Femur (tissue), 1 donor: ENCODE measurements around the gene COL23A1.

Source experiments
- DNase-seq: peaks from one replicate; pipeline ENCODE4 v3.0.0-alpha.2; 2017

Gene COL23A1

DNA sequence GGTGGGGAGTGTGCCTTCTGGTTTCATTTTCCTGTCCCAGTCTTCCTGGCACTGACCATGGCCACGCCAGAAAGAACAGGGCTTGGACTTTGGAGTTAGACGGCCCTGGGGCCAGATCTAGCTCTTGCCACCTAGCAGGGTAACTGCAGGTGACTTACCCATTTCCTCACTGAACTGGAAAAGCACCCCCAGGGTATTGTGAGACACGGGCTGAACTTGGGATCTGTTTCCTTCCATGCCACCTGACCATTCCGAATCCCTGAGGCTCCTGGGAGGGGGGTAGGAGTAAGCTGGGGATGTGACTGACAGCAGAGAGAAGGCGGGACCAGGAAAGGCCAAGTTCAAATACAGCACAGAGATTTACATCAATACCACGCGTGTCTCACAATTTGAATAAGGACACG is 376.4 kb downstream of the COL23A1 start:
- no peak for DNase-seq

DNA sequence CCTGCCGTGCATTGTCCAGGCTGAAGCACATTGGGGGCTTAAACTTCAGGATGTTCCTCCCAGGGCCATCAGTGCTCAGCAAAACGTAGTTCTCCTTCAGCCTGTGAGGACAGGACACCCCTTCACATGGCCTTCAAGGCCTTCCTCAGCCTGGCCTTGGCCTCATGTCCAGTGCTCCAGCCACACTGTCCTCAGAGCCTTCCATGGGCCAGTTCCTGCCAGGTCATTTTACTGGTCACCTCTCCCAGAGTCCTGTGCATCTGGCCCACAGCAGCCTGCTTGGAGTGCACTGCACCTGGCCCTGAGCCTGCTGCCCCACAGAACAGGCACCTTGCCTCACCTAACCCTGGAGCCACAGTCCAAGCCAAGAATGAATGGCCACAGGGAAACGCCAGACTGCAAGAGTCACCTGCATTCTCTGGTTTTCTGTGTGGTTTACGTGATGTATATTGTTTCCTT is 377.2 kb downstream of the COL23A1 start:
- no peak for DNase-seq

DNA sequence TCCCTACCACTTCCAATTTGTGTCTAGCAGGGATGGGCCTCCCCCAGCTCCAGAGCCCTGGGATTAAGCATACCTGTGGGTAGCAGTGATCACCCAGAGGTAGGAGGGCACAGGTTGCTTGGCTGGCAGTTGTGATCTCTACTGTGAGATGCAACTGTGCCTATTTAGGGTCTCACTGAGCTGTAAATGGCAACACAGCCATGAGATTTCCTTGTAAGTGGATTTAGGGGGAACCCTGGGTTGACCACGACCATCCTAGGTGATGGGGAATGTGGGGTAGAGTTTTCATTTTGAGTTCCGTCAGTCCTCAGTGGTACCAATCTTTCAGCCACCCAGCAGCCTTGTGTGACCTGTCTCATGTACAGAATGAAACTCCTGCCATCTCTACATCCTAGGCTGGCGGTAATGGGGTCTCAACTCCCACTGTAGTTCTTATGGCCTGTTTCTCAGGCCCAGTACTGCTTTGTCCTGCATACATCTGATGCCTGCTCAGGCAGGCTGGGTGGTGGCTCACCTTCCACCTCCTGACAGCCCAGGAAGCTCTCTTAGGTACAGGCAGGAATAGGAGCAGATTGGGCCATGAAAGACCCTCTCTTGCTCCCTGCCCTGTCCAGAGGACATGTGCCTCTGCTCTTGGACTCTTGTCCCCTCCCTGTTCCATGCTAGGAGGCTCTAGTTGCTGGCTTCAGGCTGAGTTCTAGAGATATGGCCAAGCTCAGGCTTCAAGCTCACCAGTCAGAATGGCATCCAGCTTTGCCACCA is 377.8 kb downstream of the COL23A1 start:
- DNase-seq = no peak

DNA sequence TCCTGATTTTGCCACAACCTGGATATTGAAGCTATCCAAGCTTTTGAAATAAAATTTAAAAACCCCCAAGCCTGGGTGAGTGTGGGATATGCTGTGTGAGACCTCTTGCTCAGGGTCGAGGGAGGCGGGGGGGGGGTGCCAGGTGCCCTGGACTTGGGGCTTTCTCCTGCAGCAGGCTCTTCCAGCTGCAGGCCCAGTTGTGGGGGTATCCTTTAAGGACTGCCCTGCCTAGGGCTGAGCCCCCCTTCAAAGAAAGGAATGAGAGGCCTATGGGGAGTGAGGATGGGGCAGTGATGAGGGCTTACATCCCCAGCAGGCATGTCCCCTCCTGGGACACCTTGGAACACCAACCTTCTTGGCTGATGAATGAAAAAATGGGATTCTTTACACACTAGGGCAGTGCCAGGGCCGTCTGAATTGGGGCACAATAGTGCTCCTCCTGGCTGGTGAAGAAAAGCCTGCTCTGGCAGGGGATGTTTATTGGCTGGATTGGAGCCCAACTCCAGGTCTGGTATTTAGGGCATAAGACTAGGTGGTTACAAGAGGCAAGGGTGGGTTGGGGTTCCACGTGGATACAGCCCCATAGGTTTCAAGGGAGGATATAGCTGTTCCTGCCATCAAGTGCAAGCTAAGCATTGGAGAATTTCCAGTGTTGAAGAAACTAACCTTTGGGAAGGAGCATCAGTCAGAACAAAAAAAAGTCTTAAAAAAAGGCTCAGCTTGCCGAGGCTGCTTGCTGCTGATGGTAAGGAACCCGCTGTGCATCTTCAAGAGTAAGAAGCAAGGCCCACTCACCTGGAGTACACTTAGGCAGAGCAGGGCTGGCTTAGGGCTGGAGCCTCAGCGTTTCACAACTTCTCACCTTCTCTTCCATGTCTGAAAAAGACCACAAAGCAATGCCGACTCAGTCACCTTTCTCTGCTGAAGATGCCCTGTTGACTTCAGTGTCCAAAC is 378.8 kb downstream of the COL23A1 start:
- no peak for DNase-seq

DNA sequence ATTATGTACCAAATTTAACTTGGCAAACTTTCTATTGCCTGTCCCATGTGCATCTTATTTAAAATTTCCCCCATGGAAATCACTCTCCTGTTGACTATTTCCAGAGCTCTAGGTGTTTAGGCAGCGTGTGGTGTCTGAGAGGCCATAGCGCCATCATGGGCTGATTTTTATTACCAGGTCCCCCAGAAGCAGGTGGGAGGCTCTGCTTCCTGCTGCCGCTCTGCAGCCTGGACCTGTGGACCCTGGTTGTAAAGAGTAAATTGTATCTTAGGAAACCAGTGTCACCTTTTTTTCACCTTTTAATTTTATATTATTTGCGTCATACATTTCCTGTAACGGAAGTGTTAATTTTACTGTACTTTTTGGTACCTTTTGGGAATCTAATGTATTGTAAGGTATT is 379.5 kb downstream of the COL23A1 start:
- no peak for DNase-seq

DNA sequence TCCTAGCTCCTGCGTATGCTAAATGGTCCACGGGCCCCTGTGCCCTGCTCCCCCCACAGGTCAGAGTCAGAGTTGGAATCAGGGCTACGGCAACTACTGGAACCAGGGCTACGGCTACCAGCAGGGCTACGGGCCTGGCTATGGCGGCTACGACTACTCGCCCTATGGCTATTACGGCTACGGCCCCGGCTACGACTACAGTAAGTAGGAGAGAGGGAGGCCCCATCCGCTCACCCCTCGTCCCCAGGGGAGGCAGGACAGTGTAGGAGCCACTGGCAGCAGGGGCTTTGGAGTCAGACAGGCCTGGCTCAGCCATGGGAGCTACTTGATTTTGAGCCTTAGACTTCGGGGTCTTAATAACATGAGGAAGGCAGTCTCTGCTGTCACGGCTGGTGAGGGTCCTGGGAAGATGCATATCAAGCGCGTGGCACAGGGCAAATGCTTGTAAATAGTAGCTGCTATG is 380.1 kb downstream of the COL23A1 start:
- no peak for DNase-seq

DNA sequence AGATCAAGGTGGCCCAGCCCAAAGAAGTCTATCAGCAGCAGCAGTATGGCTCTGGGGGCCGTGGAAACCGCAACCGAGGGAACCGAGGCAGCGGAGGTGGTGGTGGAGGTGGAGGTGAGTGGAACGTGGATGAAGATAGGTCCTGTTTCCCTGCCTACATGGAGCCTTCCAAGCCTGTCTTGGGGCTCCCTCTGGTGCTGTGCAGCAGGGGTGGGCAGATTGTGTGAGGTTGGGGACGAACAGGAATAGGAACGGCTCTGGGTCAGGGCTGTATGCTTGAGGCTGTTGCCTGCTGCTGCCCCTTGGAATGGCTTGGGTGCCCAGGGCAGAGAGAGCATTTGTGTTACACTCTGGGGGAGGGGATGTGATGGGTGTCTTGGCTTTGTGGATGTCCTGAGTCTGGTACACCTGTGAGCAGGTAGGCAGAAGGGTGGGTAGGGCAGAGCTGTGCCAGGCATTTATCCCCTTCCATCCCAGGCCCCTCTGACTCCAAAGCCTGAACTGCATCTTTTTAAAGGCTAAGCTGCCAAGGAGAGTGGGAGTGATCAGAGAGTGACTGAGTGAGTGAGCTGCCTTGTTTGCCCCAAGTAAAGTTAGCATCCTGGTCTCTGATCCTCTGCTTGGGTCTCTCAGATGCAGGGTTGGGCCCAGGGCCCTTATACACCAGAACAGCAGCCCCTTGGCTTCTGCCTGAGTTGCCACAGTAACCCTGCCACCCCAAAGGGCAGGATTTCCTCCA is 380.7 kb downstream of the COL23A1 start:
- DNase-seq = no peak

GRCh38 chr5:178208540-178209227 is 381.5 kb downstream of the COL23A1 start:
- DNase-seq = no peak

DNA sequence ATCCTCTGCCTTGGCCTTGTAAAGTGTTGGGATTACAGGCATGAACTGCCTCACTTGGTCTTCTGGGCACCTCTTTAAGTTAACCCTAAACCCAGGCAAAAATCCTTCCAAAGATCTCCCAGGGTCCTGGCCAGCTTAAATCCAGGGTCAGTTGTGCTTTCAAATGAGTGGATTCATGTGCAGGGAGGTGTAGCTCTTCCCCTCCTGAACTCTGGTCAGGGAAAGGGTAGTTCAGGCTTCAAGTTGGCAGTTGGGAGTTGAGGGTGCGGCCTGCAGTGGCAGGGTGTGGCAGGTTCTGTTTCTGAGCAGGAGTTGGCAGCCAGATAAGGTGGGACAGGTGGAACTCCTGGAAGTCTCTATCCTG is 382.3 kb downstream of the COL23A1 start:
- DNase-seq = no peak

DNA sequence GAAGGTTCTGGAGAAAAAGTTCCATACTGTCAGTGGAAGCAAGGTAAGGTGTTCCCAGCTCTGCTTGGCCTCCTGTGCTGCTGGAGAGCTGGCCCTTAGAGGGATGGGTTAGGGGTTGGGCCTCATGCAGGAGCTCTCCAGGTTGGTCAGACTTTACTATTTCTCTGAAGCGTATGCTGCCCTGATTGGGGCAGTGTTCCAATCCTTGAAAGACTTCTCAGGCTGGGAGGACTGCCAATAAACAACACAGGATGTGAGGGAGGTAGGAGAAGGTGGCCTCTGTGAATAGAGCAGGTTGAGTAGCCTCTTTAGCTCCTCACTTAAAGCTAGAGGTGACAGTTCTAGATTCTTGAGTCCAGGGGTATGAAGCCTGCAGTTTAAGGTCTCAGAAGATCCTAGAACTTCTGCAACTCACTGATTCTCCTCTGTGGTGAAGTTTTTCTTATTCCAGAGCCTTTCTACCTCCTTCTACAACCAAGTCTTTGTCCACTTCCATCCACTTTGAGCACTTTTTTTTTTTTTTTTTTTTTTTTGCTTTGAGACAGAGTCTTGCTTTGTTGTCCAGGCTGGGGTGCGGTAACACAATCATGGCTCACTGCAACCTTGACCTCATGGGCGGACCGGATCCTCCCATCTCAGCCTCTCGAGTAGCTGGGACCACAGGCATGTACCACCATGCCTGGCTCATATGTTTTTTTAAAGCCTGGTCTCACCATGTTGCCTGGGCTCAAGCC is 382.8 kb downstream of the COL23A1 start:
- DNase-seq = no peak

DNA sequence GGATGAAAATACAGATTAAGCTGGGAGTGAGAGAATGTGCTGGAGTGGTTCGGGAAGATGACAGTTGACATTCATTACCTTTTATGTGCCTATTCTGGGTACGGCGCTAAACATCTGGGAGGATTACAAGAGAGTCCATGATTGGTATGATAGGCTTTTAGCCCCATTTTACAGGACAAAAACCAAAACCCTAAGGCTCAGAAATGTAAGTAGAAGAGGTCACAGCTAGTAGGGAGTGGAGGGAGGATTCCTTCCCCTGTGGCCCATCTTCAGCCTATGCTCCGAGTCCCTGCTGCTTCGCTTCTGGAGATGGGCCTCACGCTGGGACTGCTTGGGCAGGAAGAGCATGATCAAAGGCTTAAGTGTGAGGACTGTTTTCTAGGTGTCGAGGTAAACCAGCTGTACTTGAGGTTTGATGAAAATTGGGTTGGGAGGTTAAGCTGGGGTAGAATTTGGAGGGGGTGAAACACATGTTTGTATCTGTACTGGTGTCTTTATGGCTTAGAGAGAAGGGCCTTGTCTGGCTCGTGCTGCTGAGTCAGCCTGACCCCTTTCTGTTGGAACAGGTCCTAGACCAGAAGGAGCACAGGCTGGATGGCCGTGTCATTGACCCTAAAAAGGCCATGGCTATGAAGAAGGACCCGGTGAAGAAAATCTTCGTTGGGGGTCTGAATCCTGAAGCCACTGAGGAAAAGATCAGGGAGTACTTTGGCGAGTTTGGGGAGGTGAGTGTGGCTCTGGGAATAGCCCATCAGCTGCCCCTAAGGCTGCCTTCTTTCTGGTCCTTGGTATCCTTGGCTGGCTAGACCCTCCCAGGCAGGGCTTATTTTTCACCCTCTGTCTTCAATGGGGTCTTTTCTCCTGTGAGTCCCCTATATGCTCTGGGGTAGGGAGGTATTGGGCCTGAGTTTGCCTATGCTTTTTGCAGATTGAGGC is 383.8 kb downstream of the COL23A1 start:
- no peak for DNase-seq

- DNase-seq = no peak
Measured at GRCh38 chr5:178205749-178206047, 384.5 kb downstream of the COL23A1 start.

DNA sequence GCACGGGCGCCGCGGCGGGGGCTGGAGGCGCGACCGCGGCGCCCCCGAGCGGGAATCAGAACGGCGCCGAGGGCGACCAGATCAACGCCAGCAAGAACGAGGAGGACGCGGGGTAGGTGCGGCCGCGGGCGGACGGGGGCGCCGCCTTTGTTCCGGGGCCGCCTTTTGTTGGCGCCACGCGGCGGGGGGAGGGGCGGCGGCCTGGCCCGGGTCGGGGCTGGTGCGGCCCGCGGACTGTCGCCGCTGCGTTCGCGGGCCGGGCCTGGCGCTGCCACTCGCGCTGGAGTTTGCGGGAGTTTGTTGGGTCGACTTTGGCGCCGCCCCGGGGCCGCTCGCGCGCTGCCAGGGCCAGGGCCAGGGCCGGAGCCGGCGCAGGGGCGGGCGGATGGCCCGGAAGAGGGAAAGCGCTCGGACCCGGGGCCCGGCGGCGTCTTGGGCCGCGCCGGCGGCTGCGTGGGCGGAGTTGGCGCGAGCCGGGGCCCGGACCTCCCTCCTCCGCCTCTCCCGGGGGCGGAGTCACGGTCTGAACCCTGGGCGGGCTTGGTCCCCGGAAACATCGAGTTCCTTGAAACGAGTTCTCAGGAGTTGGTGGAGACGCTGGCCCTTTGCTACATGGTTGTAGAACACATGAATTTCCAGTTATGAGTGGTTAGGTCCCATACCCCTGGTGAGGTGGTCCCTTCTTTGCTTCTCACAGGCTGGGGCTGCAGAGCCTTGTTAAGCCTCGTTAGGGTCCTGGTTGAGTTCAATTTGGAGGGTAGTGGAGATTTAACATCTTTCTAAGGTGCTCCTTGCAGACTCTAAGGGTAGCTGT is 385.1 kb downstream of the COL23A1 start:
- DNase-seq = peak; percentile 86

DNA sequence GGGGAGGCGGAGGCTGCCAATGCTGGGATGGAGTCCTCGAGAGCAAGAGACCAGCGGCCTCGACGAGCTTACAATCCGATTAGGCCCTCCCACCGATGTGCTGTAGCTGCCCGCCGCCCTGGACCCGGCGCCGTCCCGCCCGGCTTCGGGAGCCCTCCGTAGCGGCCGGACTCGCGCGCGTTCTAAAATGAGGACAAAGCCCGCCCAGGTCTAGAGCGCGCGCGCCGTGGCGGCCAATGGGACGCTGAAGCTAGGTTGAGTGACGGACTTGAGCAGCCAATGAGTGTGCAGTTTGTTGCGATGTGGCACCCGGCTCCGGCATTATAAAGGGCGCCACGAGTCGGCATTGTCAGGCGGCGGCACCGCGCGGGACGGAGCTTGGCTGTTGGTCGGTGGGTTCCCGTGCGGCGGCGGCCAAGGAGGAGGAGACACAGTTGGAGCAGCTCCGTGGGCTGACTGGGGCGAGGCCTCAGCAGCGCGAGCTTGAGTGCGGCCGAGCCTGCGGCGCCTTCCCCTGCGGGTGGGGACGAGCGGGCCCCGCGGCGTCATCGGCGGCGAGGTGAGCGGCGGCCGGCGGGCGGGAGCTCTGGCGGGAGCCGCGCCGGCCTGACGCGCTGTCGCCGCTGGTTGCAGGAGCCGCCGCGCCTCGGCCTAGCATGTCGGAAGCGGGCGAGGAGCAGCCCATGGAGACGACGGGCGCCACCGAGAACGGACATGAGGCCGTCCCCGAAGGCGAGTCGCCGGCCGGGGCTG is 385.8 kb downstream of the COL23A1 start, which contains the start of gene HNRNPAB:
Gene HNRNPAB (plus strand): TSS at position 352 of the 753 bp plus-strand sequence. CDS start 305 bp downstream, at position 657.
- DNase-seq = peak; percentile 97

GRCh38 chr5:178203670-178204181 is 386.5 kb downstream of the COL23A1 start:
- no peak for DNase-seq

GRCh38 chr5:178202541-178202940 is 387.7 kb downstream of the COL23A1 start:
- DNase-seq = no peak

DNA sequence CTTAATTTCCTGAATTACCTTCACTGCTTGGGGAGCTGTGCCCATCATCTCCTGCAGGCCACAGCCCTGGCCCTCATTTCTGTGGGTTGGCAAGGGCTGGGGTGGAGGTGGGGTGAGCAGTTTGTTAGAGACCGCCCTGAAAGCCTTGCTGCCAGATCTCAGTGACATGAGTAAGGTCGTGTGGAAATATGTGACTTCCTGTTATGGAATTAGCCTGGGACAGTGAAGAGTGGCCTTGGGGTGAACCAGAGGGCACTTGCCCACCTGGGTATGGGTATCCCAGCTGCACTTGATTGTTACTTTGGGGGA is 388.3 kb downstream of the COL23A1 start:
- no peak for DNase-seq

- DNase-seq = no peak
Measured at GRCh38 chr5:178201221-178201926, 388.8 kb downstream of the COL23A1 start.
